Measurements from ENCODE around the gene LPP.

DNA sequence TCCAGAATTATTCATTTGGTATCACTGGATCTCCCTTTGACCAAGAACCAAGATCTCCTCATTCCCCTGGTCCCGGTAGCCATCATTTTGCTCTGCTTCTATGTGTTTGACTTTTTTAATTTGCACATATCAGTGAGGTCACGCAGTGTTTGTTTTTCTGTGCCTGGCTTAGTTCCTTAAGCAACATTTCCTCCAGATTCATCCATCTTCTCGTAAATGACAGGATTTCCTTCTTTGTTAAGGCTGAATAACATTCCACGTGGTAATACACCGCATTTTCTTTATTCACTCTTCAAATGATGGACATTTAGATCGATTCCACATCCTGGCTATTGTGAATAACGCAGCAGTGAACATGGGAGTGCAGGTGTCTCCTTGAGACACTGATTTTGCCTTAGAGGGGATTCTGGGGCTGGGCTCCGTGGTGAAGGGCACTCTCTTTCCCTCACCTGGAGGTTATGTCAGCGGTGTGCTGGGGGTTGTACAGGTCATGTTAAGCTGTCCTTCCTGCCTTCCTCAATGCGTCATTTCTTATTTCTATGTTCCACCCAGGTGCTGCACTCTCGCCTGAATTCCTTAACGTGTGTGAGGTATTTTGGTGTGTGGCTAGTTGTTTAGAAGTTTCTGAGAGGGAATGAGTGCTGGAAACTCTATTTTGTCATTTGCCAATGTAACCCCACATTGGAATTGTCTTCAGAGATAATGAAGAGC lies 212.2 kb downstream of the LPP start:
- TF ChIP-seq, protein P1, sequence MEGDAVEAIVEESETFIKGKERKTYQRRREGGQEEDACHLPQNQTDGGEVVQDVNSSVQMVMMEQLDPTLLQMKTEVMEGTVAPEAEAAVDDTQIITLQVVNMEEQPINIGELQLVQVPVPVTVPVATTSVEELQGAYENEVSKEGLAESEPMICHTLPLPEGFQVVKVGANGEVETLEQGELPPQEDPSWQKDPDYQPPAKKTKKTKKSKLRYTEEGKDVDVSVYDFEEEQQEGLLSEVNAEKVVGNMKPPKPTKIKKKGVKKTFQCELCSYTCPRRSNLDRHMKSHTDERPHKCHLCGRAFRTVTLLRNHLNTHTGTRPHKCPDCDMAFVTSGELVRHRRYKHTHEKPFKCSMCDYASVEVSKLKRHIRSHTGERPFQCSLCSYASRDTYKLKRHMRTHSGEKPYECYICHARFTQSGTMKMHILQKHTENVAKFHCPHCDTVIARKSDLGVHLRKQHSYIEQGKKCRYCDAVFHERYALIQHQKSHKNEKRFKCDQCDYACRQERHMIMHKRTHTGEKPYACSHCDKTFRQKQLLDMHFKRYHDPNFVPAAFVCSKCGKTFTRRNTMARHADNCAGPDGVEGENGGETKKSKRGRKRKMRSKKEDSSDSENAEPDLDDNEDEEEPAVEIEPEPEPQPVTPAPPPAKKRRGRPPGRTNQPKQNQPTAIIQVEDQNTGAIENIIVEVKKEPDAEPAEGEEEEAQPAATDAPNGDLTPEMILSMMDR (IDR thresholded peaks at IDR 0.05): no peak
- TF ChIP-seq POLR2A (IDR thresholded peaks at IDR 0.05): no peak
